Measurements from ENCODE around the gene MTMR6. TPM values are rescaled to one million over a fixed set of nuclear protein-coding genes. Genes with fewer than 3 reads are reported as not detected.

The MTMR6 gene
- total RNA-seq, 2 donors from 2014 or later: 11.2 to 13.2 TPM

DNA sequence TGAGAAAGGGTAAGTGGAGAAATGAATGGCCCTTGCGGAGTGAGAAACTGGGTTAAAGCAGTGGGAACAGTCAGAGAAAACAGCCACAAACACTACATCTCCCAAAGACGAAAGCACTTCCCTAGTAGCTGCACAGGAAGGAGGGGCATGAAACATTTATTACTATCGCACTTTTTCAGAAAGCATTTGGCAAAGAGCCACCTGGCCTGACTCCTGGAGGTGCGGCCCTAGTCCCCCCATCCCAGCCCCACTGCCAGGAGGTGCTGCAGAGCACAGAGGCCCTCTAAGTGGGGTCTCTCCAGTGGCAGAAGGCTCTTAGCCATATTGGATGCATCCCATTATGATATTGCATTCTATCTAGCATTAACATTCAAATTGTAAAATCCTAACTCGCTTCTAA lies 55.8 kb downstream of the MTMR6 start:
- Histone ChIP-seq H3K4me3 (no peak overlapping the region), H3K4me1 (no peaks in the 10 kb centered on the region), H3K9me3 (no peaks in the 10 kb centered on the region), H3K27me3 (no peaks in the 10 kb centered on the region), H3K27ac (no peak overlapping the region), H3K36me3 (replicated peaks in 1 of 2; ENCODE audit: insufficient read depth in 1 of 2, low read depth in 2 of 2) (no peaks in the 10 kb centered on the region)
- ATAC-seq (no peak), DNase-seq (no peak)
- intact Hi-C loops (cut with DNase I): no loop called here
- TF ChIP-seq POLR2A (IDR thresholded peaks at IDR 0.05): no peak
- no peak for TF ChIP-seq CTCF (IDR thresholded peaks at IDR 0.05)
- 40 to 41% methylated on average over 5 of the region's 5 CpGs for WGBS, 2 donors

DNA sequence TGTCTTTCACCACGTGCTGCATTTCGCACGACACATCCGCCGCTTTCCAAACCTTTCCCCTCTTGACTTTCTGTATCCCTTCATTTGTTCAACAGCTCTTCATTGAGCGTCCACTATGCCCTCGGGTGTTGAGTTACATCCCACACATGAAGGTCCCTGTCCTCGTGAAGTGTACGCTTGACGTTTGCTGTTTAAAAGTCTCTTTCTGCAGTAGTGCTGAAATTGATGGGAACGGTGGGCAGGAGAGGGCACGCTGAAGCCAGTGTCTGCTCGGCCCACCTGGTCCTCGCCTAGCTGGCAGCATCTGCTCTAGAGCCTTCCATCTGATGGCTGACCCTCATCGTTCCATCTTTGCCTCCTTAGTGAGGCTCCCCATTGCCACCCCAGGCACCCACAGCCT lies 59.6 kb downstream of the MTMR6 start:
- no peak for TF ChIP-seq POLR2A (IDR thresholded peaks at IDR 0.05)
- no peak for TF ChIP-seq CTCF (IDR thresholded peaks at IDR 0.05)
- no peaks in the 10 kb centered on the region for H3K36me3 ChIP-seq (replicated peaks in 1 of 2; ENCODE audit: insufficient read depth in 1 of 2, low read depth in 2 of 2)
- no peaks in the 10 kb centered on the region for H3K9me3 ChIP-seq
- intact Hi-C loops (cut with DNase I): no loop called here
- H3K4me3 ChIP-seq: no peak overlapping the region
- no peak overlapping the region for H3K27ac ChIP-seq
- DNase-seq: no peak
- H3K4me1 ChIP-seq: no peaks in the 10 kb centered on the region
- 80 to 84% methylated on average over 15 of the region's 15 CpGs for WGBS, 2 donors
- no peaks in the 10 kb centered on the region for H3K27me3 ChIP-seq
- ATAC-seq: no peak

GRCh38 chr13:25225970-25226369 lies 61.3 kb downstream of the MTMR6 start:
- H3K27me3 ChIP-seq: no peaks in the 10 kb centered on the region
- intact Hi-C loops (cut with DNase I): no loop called here
- H3K4me1 ChIP-seq: no peaks in the 10 kb centered on the region
- H3K27ac ChIP-seq: no peak overlapping the region
- no peak for DNase-seq
- TF ChIP-seq CTCF (IDR thresholded peaks at IDR 0.05): no peak
- no peak for TF ChIP-seq POLR2A (IDR thresholded peaks at IDR 0.05)
- no peaks in the 10 kb centered on the region for H3K36me3 ChIP-seq (replicated peaks in 1 of 2; ENCODE audit: insufficient read depth in 1 of 2, low read depth in 2 of 2)
- H3K4me3 ChIP-seq: no peak overlapping the region
- WGBS, 2 donors: 76 to 85% methylated on average over 4 of the region's 4 CpGs
- no peak for ATAC-seq
- no peaks in the 10 kb centered on the region for H3K9me3 ChIP-seq

GRCh38 chr13:25224151-25224550 lies 63.1 kb downstream of the MTMR6 start:
- H3K9me3 ChIP-seq: no peaks in the 10 kb centered on the region
- H3K4me1 ChIP-seq: no peaks in the 10 kb centered on the region
- no peak overlapping the region for H3K4me3 ChIP-seq
- no peaks in the 10 kb centered on the region for H3K36me3 ChIP-seq (replicated peaks in 1 of 2; ENCODE audit: insufficient read depth in 1 of 2, low read depth in 2 of 2)
- no peak for DNase-seq
- no peak overlapping the region for H3K27ac ChIP-seq
- no peaks in the 10 kb centered on the region for H3K27me3 ChIP-seq
- intact Hi-C loops (cut with DNase I): no loop called here
- 66 to 77% methylated on average over 9 of the region's 9 CpGs for WGBS, 2 donors
- no peak for ATAC-seq
- no peak for TF ChIP-seq POLR2A (IDR thresholded peaks at IDR 0.05)
- no peak for TF ChIP-seq CTCF (IDR thresholded peaks at IDR 0.05)

GRCh38 chr13:25222740-25223139 lies 64.5 kb downstream of the MTMR6 start:
- Histone ChIP-seq H3K4me1 (no peaks in the 10 kb centered on the region), H3K4me3 (no peak overlapping the region), H3K9me3 (no peaks in the 10 kb centered on the region), H3K36me3 (replicated peaks in 1 of 2; ENCODE audit: insufficient read depth in 1 of 2, low read depth in 2 of 2) (no peaks in the 10 kb centered on the region), H3K27me3 (no peaks in the 10 kb centered on the region), H3K27ac (no peak overlapping the region)
- TF ChIP-seq POLR2A (IDR thresholded peaks at IDR 0.05): no peak
- TF ChIP-seq CTCF (IDR thresholded peaks at IDR 0.05): no peak
- ATAC-seq: no peak
- intact Hi-C loops (cut with DNase I): no loop called here
- no peak for DNase-seq
- 68 to 73% methylated on average over 9 of the region's 9 CpGs for WGBS, 2 donors

All from body of pancreas (tissue), 4 donors.